Mucosa of rectum (tissue), 2 donors: ENCODE measurements around the gene MAGEC2.

Experiments used
- H3K27ac ChIP-seq, 2 donors: one replicate each; pipeline ENCODE4 v1.7.0; 2013; ENCODE audit warnings: inconsistent platforms in 2 of 2, low read depth in 2 of 2, low read length in 2 of 2
- H3K27me3 ChIP-seq, 2 donors: one replicate each; pipeline ENCODE4 v1.7.0; 2013; ENCODE audit warnings: low read length in 2 of 2; ENCODE audit not compliant: control insufficient read depth in 2 of 2, insufficient read depth in 2 of 2
- H3K36me3 ChIP-seq, 2 donors: one replicate each; pipeline ENCODE4 v1.7.0; 2013; ENCODE audit warnings: low read length in 2 of 2; ENCODE audit not compliant: control insufficient read depth in 2 of 2, insufficient read depth in 2 of 2
- H3K4me1 ChIP-seq, 2 donors: one replicate each; pipeline ENCODE4 v1.7.0; 2013; ENCODE audit warnings: low read length in 2 of 2, mild to moderate bottlenecking in 1 of 2; ENCODE audit not compliant: control insufficient read depth in 2 of 2, insufficient read depth in 2 of 2
- H3K4me3 ChIP-seq, 2 donors: one replicate each; pipeline ENCODE4 v1.7.0; 2013; ENCODE audit warnings: low read length in 2 of 2
- H3K9ac ChIP-seq, 2 donors: one replicate each; pipeline ENCODE4 v1.7.0; 2013; ENCODE audit warnings: low read length in 2 of 2, low read depth in 1 of 2, mild to moderate bottlenecking in 1 of 2
- H3K9me3 ChIP-seq, 2 donors: one replicate each; pipeline ENCODE4 v1.7.0; 2013; ENCODE audit warnings: low read length in 2 of 2; ENCODE audit not compliant: control insufficient read depth in 2 of 2
- donor health status: healthy.
- donor health status: Normal muscosa, but diverticular disease.

Gene MAGEC2

GRCh38 chrX:142186103-142186502, 19.0 kb downstream of the MAGEC2 start:
- Histone ChIP-seq H3K9ac (no peak overlapping the region), H3K4me3 (no peak overlapping the region), H3K27ac (no peak overlapping the region), H3K36me3 (no peaks in the 10 kb centered on the region), H3K9me3 (no peaks in the 10 kb centered on the region), H3K4me1 (no peaks in the 10 kb centered on the region), H3K27me3 (no peaks in the 10 kb centered on the region)

GRCh38 chrX:142184756-142185602, 20.1 kb downstream of the MAGEC2 start:
- Histone ChIP-seq H3K27me3 (no peaks in the 10 kb centered on the region), H3K4me1 (no peaks in the 10 kb centered on the region), H3K9ac (no peak overlapping the region), H3K36me3 (no peaks in the 10 kb centered on the region), H3K9me3 (no peaks in the 10 kb centered on the region), H3K4me3 (no peak overlapping the region), H3K27ac (no peak overlapping the region)

- Histone ChIP-seq H3K36me3 (no peaks in the 10 kb centered on the region), H3K27ac (no peak overlapping the region), H3K27me3 (no peaks in the 10 kb centered on the region), H3K4me1 (no peaks in the 10 kb centered on the region), H3K4me3 (no peak overlapping the region), H3K9ac (no peak overlapping the region), H3K9me3 (no peaks in the 10 kb centered on the region)
Measured at GRCh38 chrX:142156567-142156966, 48.5 kb downstream of the MAGEC2 start.
